GM19025 (cell line): ENCODE data around the gene ALDH1B1.

Experiments
- ATAC-seq: cut with Tn5 transposase; IDR thresholded peaks from one replicate; pipeline ENCODE4 v1.9.1; 2021; ENCODE audit warnings: mild to moderate bottlenecking, low read depth, moderate library complexity; ENCODE audit not compliant: unreplicated experiment

The ALDH1B1 gene

DNA sequence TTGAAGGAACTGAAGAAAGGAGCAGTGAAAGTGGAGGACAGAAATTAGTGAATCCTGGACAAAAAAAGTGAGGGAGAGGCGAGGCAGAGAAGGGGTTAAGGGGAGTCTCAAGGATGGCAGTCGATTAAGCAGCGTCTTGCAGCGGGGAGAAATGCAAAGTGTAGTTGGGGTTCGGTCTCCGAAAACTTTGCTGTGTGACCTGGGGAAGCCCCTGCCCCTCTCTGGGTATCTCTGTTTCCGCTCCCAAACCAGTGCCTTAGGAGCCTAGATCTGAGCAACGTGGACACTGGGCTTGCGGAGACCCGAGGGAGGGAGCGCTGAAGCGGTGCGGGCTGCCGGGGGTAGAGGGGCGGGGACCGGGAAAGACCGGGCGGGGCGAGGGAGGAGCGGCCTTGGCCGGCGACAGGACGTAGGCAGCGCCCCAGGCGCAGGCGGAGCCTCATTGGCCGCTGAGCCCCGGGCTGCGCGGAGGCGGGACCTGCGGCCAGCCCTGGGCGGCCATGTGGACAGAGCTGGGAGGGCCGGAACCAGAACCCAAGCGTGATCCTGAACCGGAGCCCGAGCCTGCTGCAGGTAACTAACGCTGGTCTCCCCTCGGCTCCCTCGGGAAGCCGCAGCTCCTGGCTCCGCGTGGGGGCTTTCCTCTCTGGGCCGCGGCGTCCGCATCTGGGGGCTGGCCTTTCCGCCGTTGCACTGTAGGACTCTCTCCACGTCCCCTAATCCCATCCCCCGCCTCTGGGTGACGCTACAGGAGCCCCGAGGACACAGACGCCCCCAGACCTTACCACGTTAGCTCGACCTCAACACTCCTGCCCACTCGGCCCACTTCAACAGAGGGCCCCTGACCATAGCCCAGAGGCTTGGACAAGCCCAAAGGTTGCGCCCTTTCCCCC, at the start of gene ALDH1B1:
Gene ALDH1B1 (plus strand): TSS at position 468 of the 893 bp plus-strand sequence. CDS start 3,047 bp downstream, outside the sequence.
- peak; percentile 99 for ATAC-seq

DNA sequence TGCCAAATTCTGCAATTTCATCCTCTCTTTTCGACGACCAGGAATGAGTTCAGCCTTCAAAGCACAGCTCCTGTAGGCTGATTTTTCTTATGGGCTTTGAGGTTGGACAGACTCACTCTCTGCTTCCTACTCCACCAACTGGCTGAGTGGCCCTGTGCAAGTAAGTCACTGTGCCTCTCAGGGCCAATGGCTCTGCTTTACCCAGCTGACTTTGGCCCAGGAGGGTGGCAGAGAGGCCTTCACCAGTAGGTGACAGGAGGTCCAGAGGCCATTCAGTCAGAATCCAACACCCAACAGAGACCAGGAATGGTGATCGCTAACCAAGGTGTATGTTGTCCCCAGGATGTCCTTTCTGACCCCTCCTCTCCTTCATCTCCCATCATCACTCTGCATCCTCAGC, 49.5 kb upstream of the ALDH1B1 start:
- no peak for ATAC-seq

DNA sequence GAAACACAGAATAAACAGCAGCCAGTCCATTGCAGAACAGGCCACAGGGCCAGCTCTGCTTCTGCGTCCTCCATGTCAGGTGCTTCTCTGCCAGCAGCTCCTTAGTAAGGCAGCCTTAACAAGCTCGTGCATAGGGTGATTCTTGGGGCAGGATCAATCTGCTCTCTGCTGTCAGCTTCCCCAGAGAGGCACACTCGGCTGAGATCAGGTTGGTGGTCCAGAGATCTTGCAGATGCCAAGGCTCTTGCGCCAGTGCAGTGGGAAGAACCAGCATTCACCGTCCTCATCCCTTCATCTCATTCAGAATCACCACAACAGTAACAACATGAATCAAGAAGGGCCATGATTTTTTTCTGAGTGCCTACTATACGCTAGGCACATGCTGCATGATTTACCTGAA, 49.0 kb upstream of the ALDH1B1 start:
- ATAC-seq, result no peak

DNA sequence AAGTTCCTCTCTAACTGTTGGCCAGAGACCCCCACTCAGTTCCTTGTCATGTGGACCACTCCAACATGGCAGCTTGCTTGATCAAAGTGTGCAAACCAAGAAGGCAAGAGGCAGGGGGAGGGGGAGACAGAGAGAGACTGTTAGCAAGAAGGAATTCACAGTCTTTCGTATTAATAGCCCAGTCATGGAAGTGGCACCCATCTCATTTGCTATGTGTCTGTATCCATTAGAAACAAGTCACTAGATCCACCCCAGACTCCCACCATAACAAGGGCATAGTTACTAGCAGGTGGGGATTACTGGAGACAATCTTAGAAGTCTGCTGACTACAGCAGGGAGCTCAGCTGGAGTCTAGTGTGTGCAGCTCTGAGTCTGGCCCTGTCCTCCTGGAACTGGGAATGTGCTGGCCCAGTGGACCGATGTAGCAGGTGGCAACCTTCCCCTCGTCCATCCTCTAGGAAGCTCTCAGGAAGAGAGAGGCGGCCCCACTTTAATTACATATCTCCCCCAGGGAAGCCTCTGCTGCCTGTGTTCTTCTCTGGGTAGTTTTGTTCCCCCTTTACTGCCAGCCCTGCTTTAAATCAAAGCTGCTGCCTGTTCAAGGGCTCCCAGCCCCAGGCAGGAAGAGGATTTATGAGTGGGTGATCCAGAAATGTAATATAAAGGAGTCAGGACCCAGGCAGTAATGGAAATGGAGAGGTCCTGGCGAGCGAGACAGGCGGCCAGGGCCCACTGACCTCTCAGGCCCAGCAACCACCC, 47.8 kb upstream of the ALDH1B1 start:
- ATAC-seq, result no peak

DNA sequence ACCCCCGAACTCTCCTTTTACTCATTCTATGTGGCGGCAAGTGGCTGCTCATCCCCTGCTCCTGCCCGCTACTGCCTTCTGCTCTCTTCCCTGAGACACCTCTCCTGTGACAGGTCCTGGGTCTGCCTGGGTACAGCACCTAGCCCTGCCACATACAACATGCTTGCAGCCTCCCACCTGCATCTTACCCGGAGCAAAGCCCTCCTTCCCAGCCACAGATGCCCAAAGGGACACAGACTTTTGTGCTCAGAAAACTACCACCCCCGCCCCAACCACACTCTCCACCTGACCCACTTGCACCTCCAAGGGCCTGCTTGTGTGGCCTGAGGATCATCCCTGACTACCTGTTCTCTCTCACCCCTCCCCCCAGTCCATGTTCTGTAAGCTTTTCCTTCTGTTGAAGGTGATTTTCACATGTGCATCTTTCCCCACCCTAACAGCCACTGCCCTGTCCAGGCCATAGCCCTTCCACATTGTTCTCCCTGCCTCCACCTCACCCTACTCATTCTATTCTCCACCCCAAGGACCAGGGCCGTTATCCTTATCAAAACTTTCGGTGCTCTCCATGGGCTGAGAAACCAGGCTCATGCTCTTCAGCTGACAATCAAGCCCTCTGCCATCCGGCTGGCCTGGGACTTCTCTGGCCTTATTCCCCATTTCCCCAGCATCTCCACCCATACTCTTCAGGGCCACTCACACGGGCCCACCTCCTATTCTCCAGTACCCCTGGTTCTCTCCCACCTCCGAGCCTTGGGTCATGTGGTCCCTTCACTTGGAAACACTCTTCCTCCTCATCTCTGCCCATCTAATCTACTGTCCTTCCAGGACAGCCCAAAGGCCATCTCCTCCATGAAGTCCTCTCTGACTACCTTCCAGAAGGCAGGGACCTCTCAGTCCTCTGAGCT, 46.4 kb upstream of the ALDH1B1 start:
- no peak for ATAC-seq

DNA sequence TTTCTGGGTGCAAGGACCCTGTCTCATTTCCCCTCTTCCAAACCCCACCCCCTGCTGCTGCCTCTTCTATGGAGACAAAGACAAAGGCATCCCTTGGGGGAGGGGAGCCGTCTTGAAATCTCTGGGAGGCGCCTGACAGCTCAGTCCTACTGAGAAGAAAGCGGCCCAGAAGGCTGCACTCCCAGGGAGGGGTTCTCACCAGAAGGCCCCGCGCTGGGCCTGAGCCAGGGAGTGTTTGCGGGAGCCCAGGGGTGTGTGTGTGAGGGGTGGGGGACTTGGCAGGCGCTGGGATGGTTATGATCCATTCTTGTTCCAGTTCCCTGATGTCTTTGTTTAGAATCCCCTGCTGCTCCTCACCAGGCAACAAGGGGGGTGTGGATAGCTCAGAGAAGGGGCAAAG, 45.7 kb upstream of the ALDH1B1 start:
- no peak for ATAC-seq

DNA sequence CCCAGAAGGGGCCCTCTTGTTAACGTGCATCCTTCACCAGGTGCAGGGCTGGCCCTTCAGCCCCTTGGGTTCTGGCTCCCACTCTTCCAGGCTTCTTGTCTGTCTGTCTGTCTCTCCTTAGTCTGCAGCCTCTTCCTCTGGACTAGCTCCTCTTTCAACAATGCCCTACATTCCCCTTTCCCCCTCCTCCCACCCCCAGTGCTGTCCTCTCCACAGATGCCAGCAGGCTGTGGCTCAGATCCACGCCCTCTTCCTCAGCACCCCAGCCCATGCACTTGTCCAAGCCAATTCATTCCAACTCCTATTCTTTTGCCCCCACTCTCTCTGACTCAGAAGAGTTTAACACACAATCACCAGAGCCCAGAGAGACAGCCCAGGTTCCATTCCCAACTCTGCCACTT, 45.2 kb upstream of the ALDH1B1 start:
- ATAC-seq, result no peak

DNA sequence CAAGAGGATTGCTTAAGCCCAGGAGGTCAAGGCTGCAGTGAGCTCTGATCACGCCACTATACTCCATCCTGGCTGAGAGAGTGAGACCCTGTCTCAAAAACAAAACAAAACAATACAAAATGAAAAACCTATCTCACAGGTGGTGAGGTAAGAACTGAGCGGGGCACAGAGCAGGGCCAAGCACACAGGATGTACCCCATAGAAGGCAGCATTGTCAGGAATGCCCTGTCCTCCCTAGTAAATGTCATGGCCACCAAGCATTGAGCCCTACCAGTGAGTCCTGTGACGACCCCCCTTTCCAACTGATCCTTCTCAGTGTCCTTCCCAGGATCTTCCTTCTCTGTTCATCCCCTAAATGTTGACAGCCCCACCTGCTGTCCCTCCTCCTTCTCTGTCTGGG, 44.6 kb upstream of the ALDH1B1 start:
- ATAC-seq, result no peak

DNA sequence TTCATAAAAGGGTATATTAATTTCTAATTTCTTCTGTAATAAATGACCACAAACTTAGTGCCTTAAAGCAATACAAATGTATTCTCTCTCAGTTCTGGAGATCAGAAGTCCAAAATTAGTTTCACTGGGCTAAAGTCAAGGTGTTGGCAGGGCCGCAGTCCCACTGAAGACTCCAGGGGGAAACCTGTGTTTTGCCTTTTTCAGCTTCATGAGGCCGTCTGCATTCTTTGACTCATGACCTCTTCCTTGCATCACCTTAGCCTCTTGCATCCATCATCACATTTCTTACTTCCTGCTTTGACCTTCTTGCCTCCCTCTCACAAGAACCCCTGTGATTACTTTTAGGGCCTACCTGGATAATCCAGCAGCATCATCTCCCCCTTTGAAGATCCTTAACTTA, 42.0 kb upstream of the ALDH1B1 start:
- ATAC-seq, result no peak

DNA sequence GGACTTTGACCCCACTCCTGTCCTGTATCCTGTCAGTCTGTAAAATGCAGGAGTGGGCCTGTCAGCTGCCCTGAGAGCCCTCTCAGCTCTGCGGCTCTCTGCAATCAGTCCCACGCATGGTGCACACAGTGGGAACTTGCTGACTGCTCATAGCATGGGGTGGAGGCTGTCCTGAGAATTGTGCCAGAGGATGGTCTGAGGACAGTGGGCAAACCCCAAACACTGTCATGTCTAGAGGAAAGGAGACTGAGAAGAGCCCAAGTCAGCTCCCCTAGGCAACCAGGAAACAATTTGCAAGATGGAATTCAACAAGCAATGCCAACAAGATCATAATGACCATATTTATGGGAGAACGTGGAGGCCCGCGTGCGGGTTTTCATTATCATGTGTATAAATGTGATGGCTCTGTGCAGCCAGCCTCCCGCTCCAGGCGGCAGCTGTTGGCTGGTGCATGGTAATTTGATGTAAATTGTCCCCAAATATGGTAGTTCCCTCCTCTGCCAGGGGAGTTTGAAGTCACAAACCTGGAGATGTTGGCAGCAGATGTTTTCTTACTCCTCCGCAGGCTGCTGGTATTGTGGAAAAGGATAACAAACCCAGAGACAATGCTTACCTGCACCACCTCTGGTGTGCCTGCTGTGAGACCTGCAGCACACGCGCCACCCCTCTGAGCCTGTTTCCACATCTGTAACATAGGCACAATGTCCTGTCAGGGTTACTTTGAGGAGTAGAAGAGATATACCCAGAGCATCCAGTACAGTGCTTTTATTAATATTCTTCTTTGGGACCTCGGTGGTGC, 39.8 kb upstream of the ALDH1B1 start:
- ATAC-seq, result no peak

DNA sequence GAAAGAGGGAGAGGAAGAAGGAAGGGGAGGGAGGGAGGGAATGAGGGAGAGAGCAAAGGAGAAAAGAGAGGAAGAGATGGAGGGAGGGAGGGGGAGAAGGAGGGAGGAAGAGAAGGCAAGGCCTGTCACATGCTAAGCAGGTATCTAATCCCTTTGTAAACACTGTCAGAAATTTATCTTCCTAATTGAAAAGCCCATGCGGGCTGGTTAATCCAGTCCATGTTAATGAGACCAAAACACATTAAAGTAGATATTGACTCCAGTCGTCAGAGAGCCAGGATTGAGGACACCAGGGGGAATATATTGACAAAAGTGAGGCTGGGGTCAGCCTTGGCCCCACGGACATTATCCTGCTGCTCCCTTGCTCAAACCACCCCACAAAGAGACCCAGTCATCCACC, 37.4 kb upstream of the ALDH1B1 start:
- ATAC-seq, result no peak

DNA sequence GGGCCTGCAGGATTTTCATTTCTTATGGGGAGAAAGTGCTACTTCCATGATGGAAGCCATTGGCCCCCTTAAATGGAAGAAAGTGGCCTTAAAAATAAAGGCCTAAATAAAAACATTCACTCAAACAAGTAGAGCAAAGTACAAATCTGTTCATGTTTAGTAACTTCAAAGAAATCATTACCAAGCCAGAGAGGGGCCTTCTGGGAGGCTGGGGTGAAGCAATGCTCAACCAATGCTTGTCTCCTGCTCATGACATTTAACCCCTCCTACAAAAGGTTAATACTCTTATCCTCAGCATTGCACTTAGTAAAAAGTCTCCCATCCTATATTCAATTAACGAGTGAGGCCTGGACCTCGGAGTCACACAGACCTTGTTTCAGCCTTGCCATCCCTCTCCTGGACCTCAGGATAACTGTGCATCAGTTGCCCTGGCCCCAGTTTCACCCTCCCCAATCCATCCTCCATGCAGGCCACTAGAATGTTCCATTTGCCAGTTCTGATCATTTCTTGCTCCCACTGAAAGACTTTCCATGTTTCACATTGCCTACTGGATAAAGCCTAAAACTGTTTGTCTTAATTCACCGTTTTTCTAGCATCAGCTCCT, 36.9 kb upstream of the ALDH1B1 start:
- ATAC-seq, result no peak

DNA sequence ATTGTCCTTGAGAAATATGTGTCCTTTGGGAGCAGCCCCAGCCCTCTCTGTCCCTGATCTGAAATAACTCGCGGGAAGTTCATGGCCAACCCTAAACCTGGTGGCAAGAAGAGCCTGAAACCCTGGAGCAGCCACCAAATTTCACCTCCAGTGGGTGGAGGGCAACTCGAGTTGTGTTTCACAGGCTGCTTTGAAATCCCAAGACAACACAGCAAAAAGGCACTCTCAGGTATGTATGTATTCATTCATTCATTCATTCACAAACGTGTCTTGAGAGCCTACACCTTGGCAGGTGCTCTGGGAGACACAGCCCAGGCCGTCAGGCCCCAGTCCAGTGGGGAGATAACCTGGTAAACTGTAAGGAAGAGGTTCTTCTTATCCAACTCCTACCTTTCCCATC, 35.7 kb upstream of the ALDH1B1 start:
- no peak for ATAC-seq

DNA sequence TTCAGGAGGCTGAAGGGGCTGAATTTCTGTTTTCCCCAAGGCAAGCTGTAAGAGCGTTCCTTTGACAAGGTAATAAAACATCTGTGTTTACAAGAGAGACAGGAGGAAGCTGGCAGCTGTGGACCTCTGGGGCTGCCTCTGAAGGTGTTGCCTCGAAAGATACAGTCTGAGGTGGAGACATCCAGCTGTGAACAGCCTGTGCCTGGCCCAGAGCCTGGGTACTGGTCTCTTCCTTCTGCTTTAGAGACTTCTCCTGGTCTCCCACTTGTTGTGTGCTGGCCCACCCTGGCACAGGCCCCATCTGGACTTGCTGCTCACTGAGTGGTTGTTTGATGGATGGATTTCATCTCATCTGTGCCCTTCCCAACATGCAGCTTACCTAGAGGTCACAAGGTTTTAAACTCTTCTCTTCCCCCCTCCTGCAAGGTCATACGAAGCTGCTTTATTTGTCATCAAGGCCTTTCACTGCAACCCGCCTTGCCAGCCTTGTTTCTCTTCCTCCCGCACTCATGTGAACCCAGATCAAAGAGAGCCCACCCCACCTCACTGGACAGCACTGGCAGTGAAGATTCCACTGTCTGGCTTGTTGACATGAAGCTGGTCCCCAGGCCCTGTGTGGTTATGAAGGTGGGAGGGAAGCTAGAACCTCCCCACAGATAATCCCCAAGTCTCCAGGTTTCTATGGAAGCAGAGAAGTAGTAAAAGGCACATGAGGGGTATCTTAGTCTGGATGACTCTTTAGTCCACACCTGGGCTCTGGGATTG, 35.0 kb upstream of the ALDH1B1 start:
- no peak for ATAC-seq

DNA sequence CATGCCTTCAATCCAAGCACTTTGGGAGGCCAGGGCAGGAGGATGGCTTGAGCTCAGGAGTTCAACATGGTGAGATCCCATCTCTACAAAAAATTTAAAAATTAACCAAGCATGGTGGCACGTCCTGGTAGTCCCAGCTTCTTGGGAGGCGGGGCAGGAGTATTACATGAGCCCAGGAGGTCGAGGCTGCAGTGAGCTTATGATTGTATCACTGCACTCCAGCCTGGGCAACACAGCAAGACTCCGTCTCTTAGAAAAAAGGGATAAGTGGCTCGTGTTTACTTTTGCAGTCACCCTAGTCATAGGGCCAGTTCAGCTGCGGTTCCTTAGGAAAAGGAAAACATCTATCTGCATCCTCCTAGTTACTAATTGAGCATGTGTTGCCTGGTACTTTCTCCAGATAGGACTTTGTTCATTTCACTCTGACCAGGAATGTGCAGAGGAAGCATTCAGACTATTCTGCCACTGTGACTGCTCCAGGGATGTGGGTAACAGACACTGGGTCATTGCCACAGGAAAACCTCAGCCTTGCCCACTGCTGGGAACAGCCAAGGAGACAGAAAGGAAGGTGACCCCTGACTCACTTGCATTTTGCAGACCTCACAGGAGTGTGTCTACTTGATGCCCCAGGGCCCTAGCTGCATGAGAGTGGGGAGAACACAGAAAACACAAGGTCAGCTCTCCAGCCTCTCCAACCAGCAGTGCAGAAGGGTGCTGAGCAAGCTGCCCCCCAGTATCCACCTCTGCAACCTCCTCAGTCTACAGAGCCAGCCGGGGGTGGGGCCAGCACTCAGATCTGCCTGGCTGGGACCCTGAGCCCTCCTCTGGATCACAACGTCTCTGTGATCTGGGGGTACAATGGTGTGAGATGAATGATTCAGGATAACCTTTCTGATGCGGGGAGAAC, 33.9 kb upstream of the ALDH1B1 start:
- no peak for ATAC-seq

DNA sequence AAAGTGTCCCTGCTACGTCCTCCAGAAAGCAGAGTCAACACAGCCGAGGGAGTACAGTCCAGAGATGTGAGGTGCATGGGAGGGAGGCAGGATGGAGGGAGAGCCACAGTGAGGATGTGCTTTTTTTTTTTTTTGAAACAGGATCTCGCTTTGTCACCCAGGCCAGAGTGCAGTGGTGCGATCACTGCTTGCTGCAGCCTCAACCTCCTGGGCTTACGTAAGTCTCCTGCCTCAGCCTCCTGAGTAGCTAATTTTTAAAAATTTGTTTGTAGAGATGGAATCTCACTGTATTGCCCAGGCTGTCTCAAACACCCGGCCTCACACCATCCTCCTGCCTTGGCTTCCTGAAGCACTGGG, 33.2 kb upstream of the ALDH1B1 start:
- ATAC-seq, result no peak

DNA sequence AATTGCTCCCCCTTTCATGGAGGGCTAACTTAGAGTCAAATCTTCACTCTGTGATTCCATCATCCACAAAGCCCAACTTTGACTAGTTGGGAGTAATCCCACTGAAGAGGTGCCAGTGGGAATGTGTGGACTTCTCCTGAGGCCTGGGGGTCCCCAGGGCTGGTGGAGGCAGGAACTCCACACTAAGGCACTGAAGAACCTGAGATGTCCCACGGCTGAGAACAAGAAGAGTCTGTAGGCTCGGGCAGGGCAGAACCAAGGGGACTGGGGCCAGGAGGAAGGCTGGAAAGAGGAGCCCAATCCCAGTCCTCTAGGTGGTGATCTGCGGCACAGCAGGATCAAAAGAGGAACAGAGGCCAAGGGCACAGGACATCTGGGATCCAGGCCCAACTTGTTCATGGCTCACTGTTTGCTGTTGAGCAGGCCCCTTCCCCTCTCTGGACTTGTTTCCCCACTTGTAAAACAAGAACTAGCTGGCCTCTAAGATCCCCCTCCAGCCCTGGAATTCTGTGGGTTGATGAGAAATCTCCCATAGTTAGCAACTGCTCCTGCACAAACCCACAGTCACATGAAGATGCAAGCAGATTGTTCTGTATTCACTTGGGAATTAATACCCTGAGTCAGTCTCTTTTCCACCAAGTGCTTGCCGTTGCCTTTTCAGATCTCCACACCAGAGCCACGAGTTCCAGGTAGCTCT, 32.7 kb upstream of the ALDH1B1 start:
- ATAC-seq, result no peak
